Fibroblast of the aortic adventitia (primary cell): ENCODE data around the gene DNAAF5. TPM values are rescaled to one million over a fixed set of nuclear protein-coding genes. Genes with fewer than 3 reads are reported as not detected.

Source experiments
- DNase-seq: peaks from one replicate; pipeline ENCODE4 v3.0.0-alpha.2; 2010; ENCODE audit warnings: low read depth
- H3K4me3 ChIP-seq: 2 replicates; pipeline ENCODE4 v1.5.1; 2011; ENCODE audit warnings: low read depth, mild to moderate bottlenecking, control low read depth, low read length, moderate library complexity
- CTCF ChIP-seq: IDR thresholded peaks from 2 replicates; pipeline ENCODE4 v1.5.1; 2011; ENCODE audit warnings: mild to moderate bottlenecking, low read length, control low read depth, inconsistent platforms; ENCODE audit not compliant: insufficient read depth
- total RNA-seq: library from RNA; depleted of rRNA; stranded (reverse); fragments of >200 nt; gene quantifications from 2 replicates; pipeline ENCODE4 v1.2.3, GENCODE V29; 2012; ENCODE audit warnings: low replicate concordance

Gene DNAAF5
- total RNA-seq, 1 donor: 22.0 TPM

- H3K4me3 ChIP-seq: peak overlapping the region; percentile 67
- no peak for TF ChIP-seq CTCF
- no peak for DNase-seq
Observed at GRCh38 chr7:815284-816216, 89.1 kb downstream of the DNAAF5 start.

GRCh38 chr7:816300-816750 lies 89.8 kb downstream of the DNAAF5 start:
- peak overlapping the region; percentile 83 for H3K4me3 ChIP-seq
- DNase-seq: peak; percentile 95
- no peak for TF ChIP-seq CTCF

GRCh38 chr7:816751-817671 lies 90.5 kb downstream of the DNAAF5 start:
- no peak for DNase-seq
- H3K4me3 ChIP-seq: peak overlapping the region; percentile 83
- TF ChIP-seq CTCF: no peak

- H3K4me3 ChIP-seq: no peak overlapping the region
- peak; percentile 75 for DNase-seq
- TF ChIP-seq CTCF: peak; percentile 54
Observed at GRCh38 chr7:818031-818699, 91.7 kb downstream of the DNAAF5 start.

GRCh38 chr7:820341-820740 lies 93.8 kb downstream of the DNAAF5 start:
- TF ChIP-seq CTCF: no peak
- DNase-seq: no peak
- H3K4me3 ChIP-seq: no peak overlapping the region

GRCh38 chr7:821688-822087 lies 95.2 kb downstream of the DNAAF5 start:
- DNase-seq: no peak
- no peak for TF ChIP-seq CTCF
- H3K4me3 ChIP-seq: no peak overlapping the region
